ENCODE results near the gene PAQR4. TPM values are rescaled to one million over a fixed set of nuclear protein-coding genes. Genes with fewer than 3 reads are reported as not detected.

PAQR4 gene
- total and polyA plus RNA-seq, 2 of the 13 experiments (the other 11 are each of a cell fraction or from before 2014, with no cell fraction given) = 15.9 to 24.8 TPM

- TF ChIP-seq PRDM10 (CRISPR knock-in tag; IDR thresholded peaks at IDR 0.05; ENCODE audit: low read depth) (no peak), HNRNPH1 (optimal IDR thresholded peaks at IDR 0.05; ENCODE audit: low read depth, low read length) (no peak), ZNF30 (CRISPR knock-in tag; IDR thresholded peaks at IDR 0.05) (0 out of 2 replicates have a peak, but pooled peaks have one; percentile 35), ZNF720 (CRISPR knock-in tag; IDR thresholded peaks at IDR 0.05) (no peak), MYC (CRISPR knock-in tag; IDR thresholded peaks at IDR 0.05; ENCODE audit: borderline replicate concordance) (peak; percentile 41; the same call in 1 of the 2 replicates), ISL2 (CRISPR knock-in tag; IDR thresholded peaks at IDR 0.05) (peak; percentile 18; the same call in 1 of the 2 replicates), ZFP82 (CRISPR knock-in tag; IDR thresholded peaks at IDR 0.05; ENCODE audit: borderline replicate concordance) (peak; percentile 50; the same call in 1 of the 2 replicates), ZBTB33 (CRISPR knock-in tag; IDR thresholded peaks at IDR 0.05) (0 out of 2 replicates have a peak, but pooled peaks have one; percentile 12), LRRFIP1 (CRISPR knock-in tag; conservative IDR thresholded peaks at IDR 0.05) (no peak), ZNF317 (CRISPR knock-in tag; IDR thresholded peaks at IDR 0.05) (peak; percentile 21; the same call in 1 of the 2 replicates), ZNF501 (CRISPR knock-in tag; IDR thresholded peaks at IDR 0.05) (peak; percentile 53; the same call in 1 of the 2 replicates), ZNF326 (CRISPR knock-in tag; IDR thresholded peaks at IDR 0.05; ENCODE audit: borderline replicate concordance) (no peak), ZNF280D (CRISPR knock-in tag; IDR thresholded peaks at IDR 0.05) (no peak; the same call in 1 of the 2 replicates), GLI4 (CRISPR knock-in tag; IDR thresholded peaks at IDR 0.05; ENCODE audit: borderline replicate concordance) (peak; percentile 88; the same call in 1 of the 2 replicates), ZNF580 (CRISPR knock-in tag; IDR thresholded peaks at IDR 0.05; ENCODE audit: borderline replicate concordance, low read depth) (no peak)
These were observed 11.4 kb downstream of the PAQR4 start, which contains the start of gene PKMYT1 (continued) for GRCh38 chr16:2980227-2981176.
